ENCODE results near the gene NLE1. TPM values are rescaled to one million over a fixed set of nuclear protein-coding genes. Genes with fewer than 3 reads are reported as not detected.
"Not testable (repeated sequence)": the region's sequence is repeated elsewhere in the genome, so short reads cannot be mapped to it uniquely, and the experiment has no call there.

NLE1 gene
- total RNA-seq, 1 donor from 2014 or later, result 14.0 TPM

DNA sequence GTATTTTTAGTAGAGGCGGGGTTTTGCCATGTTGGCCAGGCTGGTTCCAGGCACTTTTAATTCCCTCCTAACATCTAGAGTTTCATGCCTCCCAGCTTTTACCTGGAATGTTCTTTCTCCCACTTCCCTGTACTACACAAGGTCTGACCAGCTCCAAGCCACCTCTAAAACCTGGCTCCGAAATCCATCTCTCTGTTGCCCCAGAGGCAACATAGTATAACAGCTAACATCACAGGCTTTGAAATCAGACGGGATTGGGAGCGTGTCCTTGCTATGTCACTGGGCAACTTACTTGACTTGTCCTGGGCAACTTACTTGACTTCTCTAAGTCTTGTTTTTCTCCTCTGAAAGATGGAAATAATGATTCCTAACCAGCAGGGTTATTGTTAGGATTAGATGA is 20.7 kb upstream of the NLE1 start:
- DNase-seq (ENCODE audit: low spot score), result no peak

GRCh38 chr17:35161281-35161761 is 19.2 kb upstream of the NLE1 start:
- no peak for DNase-seq (ENCODE audit: low spot score)

- DNase-seq (ENCODE audit: low spot score), result no peak
These were observed 18.5 kb upstream of the NLE1 start for GRCh38 chr17:35160354-35161201.

DNA sequence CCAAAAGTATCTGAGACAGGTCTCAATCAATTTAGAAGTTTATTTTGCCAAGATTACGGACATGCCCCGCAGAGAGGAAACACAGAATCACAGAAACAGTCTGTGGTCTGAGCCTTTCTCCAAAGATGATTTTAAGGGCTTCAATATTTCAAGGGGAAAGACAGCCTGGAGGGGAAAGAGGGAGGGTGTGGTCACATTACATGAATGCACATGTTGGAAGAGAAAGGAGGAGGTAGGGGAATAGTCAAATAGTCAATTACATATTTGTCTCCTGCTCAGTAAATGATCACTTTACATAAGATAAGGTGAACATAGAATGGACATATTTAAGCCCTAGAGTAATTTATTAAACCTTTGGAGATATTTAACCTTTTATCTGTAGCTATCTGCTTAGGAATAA is 17.8 kb upstream of the NLE1 start:
- DNase-seq (ENCODE audit: low spot score), result no peak

DNA sequence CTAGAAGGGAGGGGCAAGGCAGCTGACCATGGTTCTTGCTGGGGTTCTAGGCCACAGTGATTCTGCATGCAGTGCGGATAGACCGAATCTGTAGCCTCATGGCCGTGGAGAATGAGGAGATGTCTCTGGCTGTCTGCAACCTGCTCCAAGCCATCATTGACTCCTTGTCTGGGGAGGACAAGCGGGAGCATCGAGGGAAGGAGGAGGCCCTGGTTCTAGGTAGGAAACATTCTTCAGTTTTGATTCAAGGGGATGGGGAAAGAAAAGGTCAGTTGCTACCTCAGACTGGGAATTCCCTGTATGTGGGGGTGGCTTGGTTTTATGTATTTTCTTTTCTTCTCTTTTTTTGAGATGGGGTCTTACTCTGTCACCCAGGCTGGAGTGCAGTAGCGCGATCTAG is 13.1 kb upstream of the NLE1 start:
- no peak for DNase-seq (ENCODE audit: low spot score)

- no peak for DNase-seq (ENCODE audit: low spot score)
These were observed 12.4 kb upstream of the NLE1 start for GRCh38 chr17:35154196-35155165.

DNA sequence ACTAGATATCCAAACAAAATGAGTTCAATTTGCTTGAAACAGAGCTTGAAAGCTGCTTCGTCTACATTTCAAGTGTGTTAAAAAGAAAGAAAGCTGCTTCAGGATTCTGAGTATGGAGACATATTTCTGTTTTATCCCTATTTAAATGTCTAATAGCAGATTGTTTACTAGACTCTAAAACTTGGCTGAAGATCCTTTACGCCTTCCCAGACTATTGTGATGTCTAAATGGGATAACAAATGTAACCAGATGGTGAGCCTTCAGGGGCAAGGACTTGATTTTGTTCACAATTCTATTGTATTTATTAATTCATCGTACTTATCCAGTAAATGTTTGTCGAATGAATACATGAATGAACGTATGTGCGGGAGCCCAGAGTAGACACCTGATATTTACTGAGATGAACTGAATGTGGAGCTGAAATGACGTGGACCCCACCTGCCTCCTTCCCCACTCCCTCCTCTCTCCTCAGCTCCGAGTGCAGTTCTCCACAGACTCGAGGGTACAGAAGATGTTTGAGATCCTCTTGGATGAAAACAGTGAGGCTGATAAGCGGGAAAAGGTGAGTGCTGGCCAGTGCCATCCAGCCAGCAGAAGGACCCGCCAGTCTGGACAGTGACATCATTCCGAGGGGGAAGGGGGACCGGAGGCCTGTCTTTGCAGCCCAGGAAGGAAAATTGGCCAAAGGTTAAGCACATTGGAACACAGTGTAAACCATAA is 10.5 kb upstream of the NLE1 start:
- DNase-seq (ENCODE audit: low spot score), result no peak

DNA sequence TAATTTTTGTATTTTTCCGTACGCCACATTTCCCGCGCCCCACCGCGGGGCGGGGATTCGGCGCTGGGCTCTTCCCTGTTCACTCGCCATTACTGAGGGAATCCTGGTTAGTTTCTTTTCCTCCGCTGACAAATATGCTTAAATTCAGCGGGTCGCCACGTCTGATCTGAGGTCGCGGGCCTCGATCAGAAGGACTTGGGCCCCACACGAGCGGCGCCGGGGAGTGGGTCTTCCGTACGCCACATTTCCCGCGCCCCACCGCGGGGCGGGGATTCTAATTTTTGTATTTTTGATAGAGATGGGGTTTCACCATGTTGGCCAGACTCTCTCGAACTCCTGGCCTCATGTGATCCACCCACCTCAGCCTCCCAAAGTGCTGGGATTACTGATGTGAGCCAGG is 9.0 kb upstream of the NLE1 start:
- DNase-seq (ENCODE audit: low spot score), result not testable (repeated sequence)

- no peak for DNase-seq (ENCODE audit: low spot score)
These were observed 7.8 kb upstream of the NLE1 start for GRCh38 chr17:35149941-35150340.

DNA sequence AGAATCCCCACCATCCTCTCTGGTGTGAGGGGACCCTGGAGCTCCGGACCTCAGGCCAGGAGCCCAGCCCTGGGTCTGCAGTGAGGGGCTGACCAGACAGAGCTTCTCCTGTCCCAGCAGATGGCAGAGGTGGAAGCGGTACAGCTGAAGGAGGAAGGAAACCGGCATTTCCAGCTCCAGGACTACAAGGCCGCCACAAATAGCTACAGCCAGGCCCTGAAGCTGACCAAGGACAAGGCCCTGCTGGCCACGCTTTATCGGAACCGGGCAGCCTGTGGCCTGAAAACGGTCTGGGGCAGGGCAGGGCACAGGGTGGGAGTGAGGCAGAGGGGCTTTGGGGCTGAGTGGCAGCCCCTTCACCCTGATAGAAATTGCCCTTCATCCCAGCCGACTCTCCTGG is 6.0 kb upstream of the NLE1 start:
- no peak for DNase-seq (ENCODE audit: low spot score)

DNA sequence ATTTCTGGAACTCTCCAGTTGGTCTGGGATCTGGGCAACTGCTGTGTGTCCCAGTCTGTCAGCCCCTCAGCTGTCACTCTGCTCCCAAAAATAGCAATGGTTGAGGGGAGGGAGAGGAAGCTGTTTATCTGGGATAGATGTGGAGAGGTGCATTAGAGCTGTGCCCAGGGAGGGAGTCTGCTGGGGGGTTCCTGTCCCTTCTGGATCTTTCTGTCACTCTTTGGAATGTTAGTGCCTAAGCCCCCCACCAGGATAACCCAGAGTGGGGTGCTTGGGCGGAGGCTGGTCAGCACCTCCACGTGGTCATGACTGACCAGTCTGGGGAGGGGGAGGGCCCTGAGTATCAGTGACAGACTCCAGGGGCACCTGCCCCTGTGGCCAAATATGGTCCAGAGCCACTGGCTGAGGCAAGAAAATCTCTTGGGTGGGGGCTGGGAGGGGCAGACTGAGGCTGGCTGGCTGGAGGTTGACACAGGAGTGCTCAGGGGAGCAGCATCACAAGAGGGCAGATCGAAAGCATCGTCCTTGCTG is 5.3 kb upstream of the NLE1 start, which contains the start of gene UNC45B:
Gene UNC45B (plus strand): TSS at position 443 of the 531 bp plus-strand sequence. CDS start 447 bp downstream, outside the sequence.
- DNase-seq (ENCODE audit: low spot score), result no peak

GRCh38 chr17:35146214-35146833 is 4.2 kb upstream of the NLE1 start:
- no peak for DNase-seq (ENCODE audit: low spot score)

DNA sequence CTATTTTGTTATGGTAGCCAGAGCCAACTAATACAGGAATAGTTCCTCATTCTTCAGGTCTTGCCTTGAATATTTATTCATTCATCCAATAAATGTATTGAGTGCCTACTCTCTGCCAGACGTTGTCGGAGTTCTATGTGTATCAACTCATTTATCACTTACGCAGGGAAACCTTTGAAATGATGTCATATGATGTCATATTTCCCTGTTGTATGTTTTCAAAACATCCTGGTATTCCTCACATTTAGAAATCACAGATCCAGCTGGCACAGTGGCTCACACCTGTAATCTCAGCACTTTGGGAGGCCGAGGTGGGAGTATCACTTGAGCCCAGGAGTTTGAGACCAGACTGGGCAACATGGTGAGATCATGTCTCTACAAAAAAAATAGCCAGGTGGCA is 2.7 kb upstream of the NLE1 start:
- no peak for DNase-seq (ENCODE audit: low spot score)

- no peak for DNase-seq (ENCODE audit: low spot score)
These were observed 329 bp upstream of the NLE1 start for GRCh38 chr17:35142467-35142796.

- DNase-seq (ENCODE audit: low spot score), result no peak
These were observed 3.9 kb downstream of the NLE1 start for GRCh38 chr17:35138218-35138617.

DNA sequence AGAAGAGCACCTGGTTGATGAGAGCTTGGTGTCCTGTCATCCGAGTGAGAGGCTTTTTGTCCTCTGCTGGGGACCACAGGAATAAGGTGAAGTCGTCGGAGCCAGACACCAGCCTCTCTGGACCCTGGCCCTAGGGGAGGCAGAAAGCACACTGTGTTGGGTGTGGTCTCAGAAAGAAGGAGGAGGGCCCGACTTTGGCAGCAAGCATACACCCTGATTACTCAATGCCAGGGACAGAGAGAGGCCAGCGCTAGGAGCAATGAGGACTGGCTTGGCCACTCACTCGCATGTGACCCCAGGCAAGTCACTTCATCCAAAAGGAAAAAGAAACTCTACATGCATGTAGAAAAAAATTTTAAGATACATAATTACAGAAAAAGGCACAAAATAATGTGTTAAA is 6.8 kb downstream of the NLE1 start:
- DNase-seq (ENCODE audit: low spot score), result no peak

DNA sequence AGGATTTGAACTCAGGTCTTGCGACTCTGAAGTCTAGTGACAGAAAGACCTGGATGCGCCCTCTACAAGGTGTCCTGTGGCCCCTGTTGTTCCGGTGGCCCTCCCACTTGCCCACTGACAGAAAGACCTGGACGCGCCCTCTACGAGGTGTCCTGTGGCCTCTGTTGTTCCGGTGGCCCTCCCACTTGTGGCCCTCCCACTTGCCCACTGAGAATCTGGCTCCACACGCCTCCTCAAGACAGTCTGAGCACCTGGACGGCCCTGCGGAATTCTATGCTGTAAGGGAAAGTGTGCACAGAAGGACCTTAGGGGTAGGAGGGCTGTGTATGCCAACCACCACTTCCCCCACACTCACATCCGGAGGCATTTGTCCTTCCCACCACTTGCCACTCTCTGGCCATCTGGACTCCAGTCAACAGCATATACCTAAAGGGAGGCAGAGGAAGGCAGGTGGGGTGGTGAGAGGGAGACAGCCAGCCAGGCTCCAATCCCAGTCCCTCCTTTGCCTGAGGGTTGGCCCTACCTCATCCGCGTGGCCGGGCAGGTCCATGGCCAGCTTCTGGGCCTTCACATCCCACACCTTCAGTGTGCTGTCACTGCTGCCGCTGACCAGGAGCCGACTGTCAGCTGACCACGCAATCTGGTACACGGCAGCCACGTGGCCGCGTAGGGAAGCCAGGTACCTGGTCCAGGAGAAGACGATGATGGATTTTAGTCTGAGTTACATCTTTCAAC is 9.1 kb downstream of the NLE1 start:
- no peak for DNase-seq (ENCODE audit: low spot score)

- DNase-seq (ENCODE audit: low spot score), result no peak
These were observed 10.0 kb downstream of the NLE1 start for GRCh38 chr17:35132099-35132498.

- no peak for DNase-seq (ENCODE audit: low spot score)
These were observed 11.7 kb downstream of the NLE1 start for GRCh38 chr17:35130392-35130791.

- DNase-seq (ENCODE audit: low spot score), result no peak
These were observed 12.1 kb downstream of the NLE1 start for GRCh38 chr17:35129973-35130351.

Data from mesenteric fat pad (tissue), 1 donor.